NCI-H187 (cell line): ENCODE results near the gene C4A.
A peak's percentile ranks its signal among the peaks of the same experiment; 100 is the strongest.
"Not testable (repeated sequence)": the region's sequence is repeated elsewhere in the genome, so short reads cannot be mapped to it uniquely, and the experiment has no call there.

ENCODE experiments used
- DNase-seq, 2 experiments: peaks; one replicate each; lab custom pipeline; 2025; lab: John Stamatoyannopoulos, UW

C4A gene

GRCh38 chr6:32035283-32036013, 53.6 kb downstream of the C4A start:
- DNase-seq: not testable (repeated sequence)

GRCh38 chr6:32037136-32037535, 55.3 kb downstream of the C4A start:
- not testable (repeated sequence) for DNase-seq

GRCh38 chr6:32037598-32038524, 56.0 kb downstream of the C4A start, which contains the start of gene CYP21A2:
Gene CYP21A2, plus strand, starts transcription at chr6:32038415. Its CDS starts 8 bp downstream, at chr6:32038423.
- DNase-seq: not testable (repeated sequence)

GRCh38 chr6:32038878-32039277, 57.0 kb downstream of the C4A start:
- DNase-seq: not testable (repeated sequence)

- not testable (repeated sequence) for DNase-seq
These were observed 57.7 kb downstream of the C4A start for GRCh38 chr6:32039321-32040274.

- DNase-seq: not testable (repeated sequence)
These were observed 58.6 kb downstream of the C4A start for GRCh38 chr6:32040299-32041049.

- DNase-seq: not testable (repeated sequence)
These were observed 59.1 kb downstream of the C4A start for GRCh38 chr6:32041050-32041321.

GRCh38 chr6:32041385-32041784, 59.5 kb downstream of the C4A start:
- not testable (repeated sequence) for DNase-seq

- DNase-seq: not testable (repeated sequence)
These were observed 60.4 kb downstream of the C4A start for GRCh38 chr6:32042276-32042675.

GRCh38 chr6:32043589-32044380, 61.9 kb downstream of the C4A start:
- not testable (repeated sequence) for DNase-seq

- DNase-seq: not testable (repeated sequence)
These were observed 63.1 kb downstream of the C4A start for GRCh38 chr6:32044916-32045315.

GRCh38 chr6:32045811-32046449, 64.1 kb downstream of the C4A start:
- no peak for DNase-seq

- no peak for DNase-seq
These were observed 64.7 kb downstream of the C4A start for GRCh38 chr6:32046450-32047083.

GRCh38 chr6:32047084-32047478, 65.2 kb downstream of the C4A start:
- DNase-seq: no peak

- no peak for DNase-seq
These were observed 65.6 kb downstream of the C4A start for GRCh38 chr6:32047539-32047854.

- peak in 1 of 2 experiments; percentile 12 for DNase-seq
These were observed 66.3 kb downstream of the C4A start for GRCh38 chr6:32047855-32048766.

GRCh38 chr6:32049149-32049548, 67.3 kb downstream of the C4A start:
- not testable (repeated sequence) for DNase-seq

- DNase-seq: not testable (repeated sequence)
These were observed 67.9 kb downstream of the C4A start for GRCh38 chr6:32049736-32050135.
